GM19193 (cell line): Measurements from ENCODE around the gene VPS33B.

ENCODE experiments used
- POLR2A ChIP-seq: IDR thresholded peaks from 4 replicates; pipeline ENCODE4 v1.6.1; 2011; ENCODE audit not compliant: insufficient read depth, insufficient read length; ENCODE audit errors: extremely low read depth

The VPS33B gene

GRCh38 chr15:90949979-90950675 is 72.3 kb downstream of the VPS33B start:
- no peak for TF ChIP-seq POLR2A
